SK-N-SH treated with all-trans-retinoic acid at 6 μM for 48 hours (cell line): Measurements from ENCODE around the gene ETS1.

ENCODE experiments used
- BACH2 ChIP-seq: fragments of 250-450 bp; sonication (Bioruptor Pico); IDR thresholded peaks from 2 replicates; pipeline ENCODE4 v1.9.0; 2021; ENCODE audit warnings: mild to moderate bottlenecking, borderline replicate concordance
- PPARA ChIP-seq: fragments of 250-450 bp; sonication (Bioruptor Pico); IDR thresholded peaks from 2 replicates; pipeline ENCODE4 v1.5.0; 2020; ENCODE audit warnings: mild to moderate bottlenecking, borderline replicate concordance
- SNAI2 ChIP-seq: fragments of 250-450 bp; sonication (Bioruptor Pico); IDR thresholded peaks from 2 replicates; pipeline ENCODE4 v1.5.0; 2020; ENCODE audit warnings: mild to moderate bottlenecking, moderate library complexity
- TCF4 ChIP-seq: fragments of 250-450 bp; sonication (Bioruptor Pico); IDR thresholded peaks from 2 replicates; pipeline ENCODE4 v1.8.0; 2021; ENCODE audit warnings: mild to moderate bottlenecking, moderate library complexity, borderline replicate concordance
- ZFP3 ChIP-seq: fragments of 250-450 bp; sonication (Bioruptor Pico); IDR thresholded peaks from 2 replicates; pipeline ENCODE4 v1.5.0; 2020; ENCODE audit warnings: mild to moderate bottlenecking, moderate library complexity
- ZNF70 ChIP-seq: fragments of 450-650 bp; formaldehyde crosslinking; IDR thresholded peaks from 2 replicates; pipeline ENCODE4 v1.5.0; 2020; ENCODE audit warnings: mild to moderate bottlenecking, moderate library complexity
- TF ChIP-seq, protein P1 (sequence below): fragments of 250-450 bp; sonication (Bioruptor Pico); IDR thresholded peaks from 2 replicates; pipeline ENCODE4 v1.5.0; 2020; ENCODE audit warnings: mild to moderate bottlenecking, moderate library complexity

DNA sequence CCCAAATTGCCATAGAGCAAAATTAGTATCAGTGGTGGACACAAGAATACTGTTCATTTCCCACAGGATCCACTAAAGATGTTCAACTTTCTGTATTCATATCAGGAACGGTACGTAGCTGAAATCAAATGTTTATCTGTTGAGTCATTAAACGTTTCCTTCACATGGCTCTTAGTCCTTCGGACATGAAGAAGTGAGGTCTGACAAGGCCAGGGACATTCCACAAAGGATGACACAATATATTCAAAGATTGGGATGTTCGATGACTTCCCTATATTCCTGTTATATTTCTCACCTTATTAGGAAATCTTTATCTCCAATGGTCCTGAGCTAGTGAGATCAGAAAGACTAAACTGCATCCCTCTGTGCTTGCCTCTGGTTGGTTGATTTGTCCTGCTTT lies 129.0 kb downstream of the ETS1 start:
- TF ChIP-seq SNAI2 (CRISPR knock-in tag) (no peak), ZNF70 (no peak), PPARA (CRISPR knock-in tag) (no peak), TCF4 (CRISPR knock-in tag) (no peak), ZFP3 (CRISPR knock-in tag) (0 out of 2 replicates have a peak, but pooled peaks have one; percentile 34), BACH2 (CRISPR knock-in tag) (no peak)
- TF ChIP-seq, protein P1, sequence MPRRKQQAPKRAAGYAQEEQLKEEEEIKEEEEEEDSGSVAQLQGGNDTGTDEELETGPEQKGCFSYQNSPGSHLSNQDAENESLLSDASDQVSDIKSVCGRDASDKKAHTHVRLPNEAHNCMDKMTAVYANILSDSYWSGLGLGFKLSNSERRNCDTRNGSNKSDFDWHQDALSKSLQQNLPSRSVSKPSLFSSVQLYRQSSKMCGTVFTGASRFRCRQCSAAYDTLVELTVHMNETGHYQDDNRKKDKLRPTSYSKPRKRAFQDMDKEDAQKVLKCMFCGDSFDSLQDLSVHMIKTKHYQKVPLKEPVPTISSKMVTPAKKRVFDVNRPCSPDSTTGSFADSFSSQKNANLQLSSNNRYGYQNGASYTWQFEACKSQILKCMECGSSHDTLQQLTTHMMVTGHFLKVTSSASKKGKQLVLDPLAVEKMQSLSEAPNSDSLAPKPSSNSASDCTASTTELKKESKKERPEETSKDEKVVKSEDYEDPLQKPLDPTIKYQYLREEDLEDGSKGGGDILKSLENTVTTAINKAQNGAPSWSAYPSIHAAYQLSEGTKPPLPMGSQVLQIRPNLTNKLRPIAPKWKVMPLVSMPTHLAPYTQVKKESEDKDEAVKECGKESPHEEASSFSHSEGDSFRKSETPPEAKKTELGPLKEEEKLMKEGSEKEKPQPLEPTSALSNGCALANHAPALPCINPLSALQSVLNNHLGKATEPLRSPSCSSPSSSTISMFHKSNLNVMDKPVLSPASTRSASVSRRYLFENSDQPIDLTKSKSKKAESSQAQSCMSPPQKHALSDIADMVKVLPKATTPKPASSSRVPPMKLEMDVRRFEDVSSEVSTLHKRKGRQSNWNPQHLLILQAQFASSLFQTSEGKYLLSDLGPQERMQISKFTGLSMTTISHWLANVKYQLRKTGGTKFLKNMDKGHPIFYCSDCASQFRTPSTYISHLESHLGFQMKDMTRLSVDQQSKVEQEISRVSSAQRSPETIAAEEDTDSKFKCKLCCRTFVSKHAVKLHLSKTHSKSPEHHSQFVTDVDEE (CRISPR knock-in tag), result no peak
